DMS79 treated with DMSO at 0.1 percent for 48 hours (cell line): Measurements from ENCODE around the gene WBP1L.
"Not testable (repeated sequence)": the region's sequence is repeated elsewhere in the genome, so short reads cannot be mapped to it uniquely, and the experiment has no call there.

Experiments
- DNase-seq: peaks from one replicate; lab custom pipeline; 2025; lab: John Stamatoyannopoulos, UW

The WBP1L gene

GRCh38 chr10:102811346-102811745 lies 67.6 kb downstream of the WBP1L start:
- no peak for DNase-seq

GRCh38 chr10:102812231-102812876 lies 68.6 kb downstream of the WBP1L start:
- DNase-seq, result no peak

GRCh38 chr10:102813017-102813541 lies 69.3 kb downstream of the WBP1L start:
- DNase-seq, result no peak

GRCh38 chr10:102813734-102814452 lies 70.1 kb downstream of the WBP1L start:
- DNase-seq, result no peak

- no peak for DNase-seq
Observed at GRCh38 chr10:102814453-102814871, 70.7 kb downstream of the WBP1L start.

GRCh38 chr10:102814873-102815661 lies 71.3 kb downstream of the WBP1L start:
- DNase-seq, result no peak

- DNase-seq, result no peak
Observed at GRCh38 chr10:102815790-102816549, 72.2 kb downstream of the WBP1L start.

- DNase-seq, result no peak
Observed at GRCh38 chr10:102817175-102817574, 73.4 kb downstream of the WBP1L start.

- DNase-seq, result no peak
Observed at GRCh38 chr10:102819054-102819453, 75.3 kb downstream of the WBP1L start.

GRCh38 chr10:102820008-102820407 lies 76.3 kb downstream of the WBP1L start:
- not testable (repeated sequence) for DNase-seq

- DNase-seq, result no peak
Observed at GRCh38 chr10:102822222-102822621, 78.5 kb downstream of the WBP1L start.

- no peak for DNase-seq
Observed at GRCh38 chr10:102824664-102825063, 80.9 kb downstream of the WBP1L start.

GRCh38 chr10:102826148-102826796 lies 82.5 kb downstream of the WBP1L start:
- DNase-seq, result no peak

- DNase-seq, result no peak
Observed at GRCh38 chr10:102827597-102827975, 83.8 kb downstream of the WBP1L start.

GRCh38 chr10:102831322-102832071 lies 87.7 kb downstream of the WBP1L start:
- no peak for DNase-seq

GRCh38 chr10:102832248-102832647 lies 88.5 kb downstream of the WBP1L start:
- no peak for DNase-seq

GRCh38 chr10:102832987-102833386 lies 89.2 kb downstream of the WBP1L start:
- DNase-seq, result no peak

GRCh38 chr10:102834143-102834542 lies 90.4 kb downstream of the WBP1L start:
- DNase-seq, result no peak

- peak; percentile 36 for DNase-seq
Observed at GRCh38 chr10:102835007-102835482, 91.3 kb downstream of the WBP1L start.

GRCh38 chr10:102837230-102837721 lies 93.5 kb downstream of the WBP1L start, which contains the start of gene CYP17A1:
CYP17A1 (minus strand) TSS chr10:102837413; CDS start chr10:102837361, 52 bp downstream.
- DNase-seq, result peak; percentile 37
